ENCODE measurements around the gene BICC1. TPM values are rescaled to one million over a fixed set of nuclear protein-coding genes. Genes with fewer than 3 reads are reported as not detected.

Gene BICC1
- total and polyA plus RNA-seq, 10 donors = 0.86 to 5.4 (median 3.5) TPM

DNA sequence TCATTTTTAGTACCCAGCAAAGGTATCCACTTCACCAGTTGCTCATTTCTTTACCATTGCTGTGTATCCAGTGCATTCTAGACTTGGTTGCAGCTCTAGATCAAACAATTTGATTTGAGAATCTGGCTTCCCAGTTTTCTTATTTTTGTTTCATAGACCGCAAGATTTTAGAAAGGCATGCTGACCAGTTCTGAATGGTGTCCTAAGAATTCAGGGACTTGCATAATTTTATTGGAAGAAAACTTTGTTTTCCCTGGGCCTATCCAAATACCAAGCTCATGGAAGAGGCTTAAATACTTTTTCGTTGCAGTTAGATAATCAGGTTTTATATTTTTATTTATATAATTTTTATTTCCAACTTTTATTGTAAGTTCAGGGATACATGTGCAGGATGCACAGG lies 58.3 kb downstream of the BICC1 start:
- 69 to 93% (median 82%) methylated on average over 2 of the region's 2 CpGs for WGBS, 5 donors
- Histone ChIP-seq H3K27ac (no peak overlapping the region), H3K9me3 (peaks cover 0 to 8% (median 0%) of the 10 kb centered on the region in 8 donors), H3K27me3 (replicated peaks in 1 of 7) (no peaks in the 10 kb centered on the region), H3K4me3 (no peak overlapping the region), H3K4me1 (no peaks in the 10 kb centered on the region), H3K36me3 (no peaks in the 10 kb centered on the region)
- intact Hi-C loops (cut with DNase I; ENCODE audit: low total_unique reads) = no loop called here
- TF ChIP-seq POLR2A (IDR thresholded peaks at IDR 0.05) = no peak
- TF ChIP-seq, protein P1, sequence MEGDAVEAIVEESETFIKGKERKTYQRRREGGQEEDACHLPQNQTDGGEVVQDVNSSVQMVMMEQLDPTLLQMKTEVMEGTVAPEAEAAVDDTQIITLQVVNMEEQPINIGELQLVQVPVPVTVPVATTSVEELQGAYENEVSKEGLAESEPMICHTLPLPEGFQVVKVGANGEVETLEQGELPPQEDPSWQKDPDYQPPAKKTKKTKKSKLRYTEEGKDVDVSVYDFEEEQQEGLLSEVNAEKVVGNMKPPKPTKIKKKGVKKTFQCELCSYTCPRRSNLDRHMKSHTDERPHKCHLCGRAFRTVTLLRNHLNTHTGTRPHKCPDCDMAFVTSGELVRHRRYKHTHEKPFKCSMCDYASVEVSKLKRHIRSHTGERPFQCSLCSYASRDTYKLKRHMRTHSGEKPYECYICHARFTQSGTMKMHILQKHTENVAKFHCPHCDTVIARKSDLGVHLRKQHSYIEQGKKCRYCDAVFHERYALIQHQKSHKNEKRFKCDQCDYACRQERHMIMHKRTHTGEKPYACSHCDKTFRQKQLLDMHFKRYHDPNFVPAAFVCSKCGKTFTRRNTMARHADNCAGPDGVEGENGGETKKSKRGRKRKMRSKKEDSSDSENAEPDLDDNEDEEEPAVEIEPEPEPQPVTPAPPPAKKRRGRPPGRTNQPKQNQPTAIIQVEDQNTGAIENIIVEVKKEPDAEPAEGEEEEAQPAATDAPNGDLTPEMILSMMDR (IDR thresholded peaks at IDR 0.05 in 8 of 11, conservative IDR thresholded peaks at IDR 0.05 in 3 of 11) = no peak
- TF ChIP-seq POLR2AphosphoS5 (IDR thresholded peaks at IDR 0.05) = no peak
- DNase-seq = no peak

DNA sequence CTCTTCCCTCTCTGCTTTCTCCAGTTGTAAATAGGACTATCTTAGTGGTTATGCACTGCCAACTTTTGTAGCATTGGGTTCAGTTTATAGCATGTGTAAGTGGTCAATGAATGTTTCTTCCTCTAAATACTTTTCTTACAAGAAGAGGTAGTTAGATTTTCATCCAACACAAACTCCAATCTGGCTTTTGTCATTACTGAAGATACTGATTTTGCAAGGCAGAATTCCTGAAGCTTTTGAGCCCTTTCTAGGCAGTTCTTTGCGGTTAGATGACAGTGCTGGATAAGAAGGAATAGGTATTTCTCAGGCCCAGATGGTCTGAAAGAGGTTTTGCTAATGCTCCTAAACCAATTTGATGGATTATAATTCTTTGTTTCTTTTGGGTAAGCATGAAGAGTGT lies 60.5 kb downstream of the BICC1 start:
- Histone ChIP-seq H3K4me3 (no peak overlapping the region), H3K27ac (no peak overlapping the region), H3K27me3 (replicated peaks in 1 of 7) (no peaks in the 10 kb centered on the region), H3K4me1 (peaks cover 0 to 13% (median 5%) of the 10 kb centered on the region in 6 donors), H3K9me3 (peaks cover 0 to 8% (median 0%) of the 10 kb centered on the region in 8 donors), H3K36me3 (no peaks in the 10 kb centered on the region)
- TF ChIP-seq POLR2A (IDR thresholded peaks at IDR 0.05) (no peak), POLR2AphosphoS5 (IDR thresholded peaks at IDR 0.05) (no peak)
- TF ChIP-seq, protein P1 (IDR thresholded peaks at IDR 0.05 in 8 of 11, conservative IDR thresholded peaks at IDR 0.05 in 3 of 11) = no peak
- 91 to 96% (median 92%) methylated on average over 1 of the region's 1 CpG for WGBS, 5 donors
- no peak for DNase-seq
- intact Hi-C loops (cut with DNase I; ENCODE audit: low total_unique reads) = no loop called here

DNA sequence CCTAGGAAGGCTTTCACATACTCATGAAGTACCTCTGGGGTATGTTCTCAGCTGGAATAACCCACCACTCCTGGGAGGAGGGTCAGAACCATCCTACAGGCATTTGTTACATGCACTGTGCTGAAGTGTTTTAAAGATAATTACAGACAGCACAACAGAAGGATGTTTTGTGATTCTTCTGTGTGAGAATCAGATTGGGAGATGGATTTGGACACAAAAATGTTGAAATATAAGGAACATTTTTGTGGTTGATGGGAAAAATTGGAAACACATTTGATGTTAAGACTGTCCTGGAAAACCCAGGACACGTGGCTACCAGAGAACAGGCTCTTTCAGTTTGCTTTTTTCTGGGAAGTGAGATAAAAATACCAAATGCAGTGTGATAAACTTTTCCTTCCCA lies 61.4 kb downstream of the BICC1 start:
- Histone ChIP-seq H3K4me1 (peaks cover 0 to 15% (median 7%) of the 10 kb centered on the region in 6 donors), H3K4me3 (no peak overlapping the region), H3K27me3 (replicated peaks in 1 of 7) (no peaks in the 10 kb centered on the region), H3K36me3 (no peaks in the 10 kb centered on the region), H3K9me3 (peaks cover 0 to 8% (median 0%) of the 10 kb centered on the region in 8 donors), H3K27ac (no peak overlapping the region)
- no peak for DNase-seq
- WGBS, 5 donors = 45 to 68% (median 46%) methylated on average over 1 of the region's 1 CpG
- intact Hi-C loops (cut with DNase I; ENCODE audit: low total_unique reads) = no loop called here
- TF ChIP-seq POLR2AphosphoS5 (IDR thresholded peaks at IDR 0.05) = no peak
- TF ChIP-seq, protein P1 (IDR thresholded peaks at IDR 0.05 in 8 of 11, conservative IDR thresholded peaks at IDR 0.05 in 3 of 11) = no peak
- TF ChIP-seq POLR2A (IDR thresholded peaks at IDR 0.05) = no peak

DNA sequence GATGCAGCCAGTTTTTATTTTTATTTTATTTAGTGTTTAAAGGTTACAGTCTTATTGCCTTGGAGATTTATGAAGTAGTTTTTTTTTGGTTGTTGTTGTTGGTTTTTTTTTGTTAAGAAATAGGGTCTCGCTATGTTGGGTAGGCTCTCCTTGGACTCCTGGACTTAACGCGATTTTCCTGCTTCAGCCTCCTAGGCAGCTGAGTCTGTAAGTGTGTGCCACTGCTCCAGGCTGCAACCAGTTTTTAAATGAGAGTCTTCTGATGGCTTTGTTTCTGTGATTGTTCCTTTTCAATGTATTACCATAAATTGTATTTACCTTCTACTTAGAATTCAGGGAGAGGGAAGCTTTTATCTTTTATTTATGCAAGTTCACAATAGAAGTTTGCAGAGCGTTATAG lies 62.8 kb downstream of the BICC1 start:
- Histone ChIP-seq H3K36me3 (no peaks in the 10 kb centered on the region), H3K9me3 (peaks cover 0 to 8% (median 0%) of the 10 kb centered on the region in 8 donors), H3K27me3 (replicated peaks in 1 of 7) (no peaks in the 10 kb centered on the region), H3K4me1 (peaks cover 0 to 15% (median 7%) of the 10 kb centered on the region in 6 donors), H3K27ac (no peak overlapping the region), H3K4me3 (no peak overlapping the region)
- intact Hi-C loops (cut with DNase I; ENCODE audit: low total_unique reads) = no loop called here
- TF ChIP-seq POLR2A (IDR thresholded peaks at IDR 0.05) = no peak
- TF ChIP-seq POLR2AphosphoS5 (IDR thresholded peaks at IDR 0.05) = no peak
- TF ChIP-seq, protein P1 (IDR thresholded peaks at IDR 0.05 in 8 of 11, conservative IDR thresholded peaks at IDR 0.05 in 3 of 11) = no peak
- WGBS, 5 donors = 87 to 96% (median 92%) methylated on average over 4 of the region's 4 CpGs
- DNase-seq = no peak

Data from spleen (tissue), 11 donors.